Cardiac fibroblast (primary cell): ENCODE results near the gene GPRIN1.
"Not testable (repeated sequence)": the region's sequence is repeated elsewhere in the genome, so short reads cannot be mapped to it uniquely, and the experiment has no call there.

ENCODE experiments used
- DNase-seq, 2 donors: peaks; one replicate each; pipeline versions ENCODE4 v3.0.0 to v3.0.0-alpha.2; 2010; ENCODE audit warnings: low read depth in 2 of 2
- H3K4me3 ChIP-seq, 2 donors: replicated peaks in 1 of 2; 1 replicate in 1 of 2; 2 replicates in 1 of 2; pipeline ENCODE4 v1.5.1; 2011; ENCODE audit warnings: low read depth in 2 of 2, low read length in 2 of 2, mild to moderate bottlenecking in 2 of 2, moderate library complexity in 1 of 2
- TF ChIP-seq, protein P1 (sequence below): IDR thresholded peaks from one replicate; pipeline ENCODE4 v1.5.1; 2011; ENCODE audit warnings: low read depth, mild to moderate bottlenecking, low read length, inconsistent platforms

GPRIN1 gene

DNA sequence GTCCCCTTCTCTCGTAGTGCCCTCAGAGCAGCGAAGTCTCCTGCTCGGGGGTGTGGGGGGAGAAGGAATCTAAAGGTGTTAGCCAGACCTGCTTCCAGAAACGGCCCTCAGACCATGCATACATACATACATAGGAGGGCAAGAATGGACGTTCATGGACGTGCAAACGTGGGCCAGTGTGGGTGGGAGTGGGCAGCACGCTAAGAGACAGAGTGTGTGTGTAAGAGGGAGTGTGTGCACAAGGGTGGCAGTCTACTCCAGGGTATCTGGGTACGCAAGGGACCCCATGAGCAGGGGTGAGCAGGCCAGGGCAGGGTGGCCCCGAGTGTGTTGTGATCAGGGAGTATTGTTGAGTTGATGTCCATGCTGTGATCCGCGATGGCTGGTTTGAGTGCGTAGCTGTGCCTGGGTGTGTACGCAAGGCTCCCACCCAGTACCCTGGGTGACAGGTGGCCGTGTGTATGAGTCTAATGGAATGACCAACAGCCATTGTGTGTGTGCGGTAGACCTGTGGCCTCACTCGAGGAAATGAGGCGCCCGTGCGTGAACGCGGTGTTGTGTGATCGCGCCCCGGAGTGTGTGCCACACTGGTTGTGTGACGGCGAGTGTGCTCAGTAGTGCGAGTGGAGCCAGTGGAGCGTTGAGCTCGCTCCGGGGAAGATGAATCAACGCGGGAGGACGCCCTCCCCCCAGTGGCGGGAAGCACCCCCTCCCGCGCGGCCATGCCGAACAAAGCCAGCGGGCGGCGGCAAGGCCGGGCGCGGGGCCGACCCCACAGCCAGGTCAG is 826 bp downstream of the GPRIN1 start:
- TF ChIP-seq, protein P1, sequence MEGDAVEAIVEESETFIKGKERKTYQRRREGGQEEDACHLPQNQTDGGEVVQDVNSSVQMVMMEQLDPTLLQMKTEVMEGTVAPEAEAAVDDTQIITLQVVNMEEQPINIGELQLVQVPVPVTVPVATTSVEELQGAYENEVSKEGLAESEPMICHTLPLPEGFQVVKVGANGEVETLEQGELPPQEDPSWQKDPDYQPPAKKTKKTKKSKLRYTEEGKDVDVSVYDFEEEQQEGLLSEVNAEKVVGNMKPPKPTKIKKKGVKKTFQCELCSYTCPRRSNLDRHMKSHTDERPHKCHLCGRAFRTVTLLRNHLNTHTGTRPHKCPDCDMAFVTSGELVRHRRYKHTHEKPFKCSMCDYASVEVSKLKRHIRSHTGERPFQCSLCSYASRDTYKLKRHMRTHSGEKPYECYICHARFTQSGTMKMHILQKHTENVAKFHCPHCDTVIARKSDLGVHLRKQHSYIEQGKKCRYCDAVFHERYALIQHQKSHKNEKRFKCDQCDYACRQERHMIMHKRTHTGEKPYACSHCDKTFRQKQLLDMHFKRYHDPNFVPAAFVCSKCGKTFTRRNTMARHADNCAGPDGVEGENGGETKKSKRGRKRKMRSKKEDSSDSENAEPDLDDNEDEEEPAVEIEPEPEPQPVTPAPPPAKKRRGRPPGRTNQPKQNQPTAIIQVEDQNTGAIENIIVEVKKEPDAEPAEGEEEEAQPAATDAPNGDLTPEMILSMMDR, result no peak
- DNase-seq, result no peak
- H3K4me3 ChIP-seq, result peak overlapping the region; percentile 46 to 68

DNA sequence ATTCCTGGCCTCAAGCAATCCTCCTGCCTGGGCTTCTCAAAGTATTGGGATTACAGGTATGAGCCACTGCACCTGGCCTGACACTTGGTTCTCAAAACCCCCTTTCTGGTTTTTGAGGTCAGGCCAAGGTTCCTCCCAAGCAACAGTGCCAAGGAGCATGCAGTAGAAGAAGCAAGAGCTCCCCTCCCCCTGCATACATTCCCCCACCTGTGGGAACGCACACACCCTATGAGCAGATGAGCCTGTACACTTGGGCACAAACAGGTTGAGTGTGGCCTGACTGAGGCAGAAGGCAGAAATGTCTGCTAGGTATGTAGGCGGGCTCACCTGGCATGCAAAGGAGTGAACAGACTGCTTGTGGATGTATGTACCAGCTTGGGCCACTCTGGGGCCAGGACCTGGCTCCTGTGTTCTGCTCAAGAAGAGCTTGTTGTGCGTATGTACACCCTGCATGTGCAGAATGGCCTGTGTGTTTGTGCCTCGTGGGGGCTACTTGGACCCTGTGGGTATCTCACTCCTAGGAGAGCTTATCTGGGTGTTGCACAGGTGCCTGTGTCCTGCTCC is 1.7 kb downstream of the GPRIN1 start:
- H3K4me3 ChIP-seq, result no peak overlapping the region
- no peak for DNase-seq
- TF ChIP-seq, protein P1, result no peak

- TF ChIP-seq, protein P1, result no peak
These were observed 3.1 kb downstream of the GPRIN1 start for GRCh38 chr5:176606875-176607274.

GRCh38 chr5:176606032-176606431 is 3.9 kb downstream of the GPRIN1 start:
- DNase-seq, result no peak
- no peak overlapping the region for H3K4me3 ChIP-seq
- TF ChIP-seq, protein P1, result no peak

More at GRCh38 chr5:176606875-176607274, 3.1 kb downstream of the GPRIN1 start:
- no peak overlapping the region for H3K4me3 ChIP-seq
- DNase-seq, result no peak

DNA sequence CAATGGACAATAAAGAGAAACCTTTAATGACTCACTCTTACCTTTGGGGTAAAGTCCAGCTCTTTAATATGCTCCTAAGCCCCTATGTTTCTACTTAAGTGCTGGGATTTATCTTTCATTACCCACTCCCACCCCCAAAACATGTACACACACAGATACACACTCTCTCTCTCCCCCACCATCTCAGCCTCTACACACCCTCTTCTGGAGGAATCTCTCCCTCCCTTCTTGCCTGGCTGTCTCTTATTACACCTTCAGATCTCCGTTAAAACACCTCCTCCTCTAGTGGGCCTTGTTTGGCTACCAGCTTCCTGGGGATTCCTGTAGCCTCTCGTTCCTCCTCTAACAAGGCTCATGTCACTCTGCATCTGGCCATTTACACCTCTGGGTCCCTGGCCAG is 6.9 kb downstream of the GPRIN1 start:
- TF ChIP-seq, protein P1, result no peak
- DNase-seq, result no peak
- no peak overlapping the region for H3K4me3 ChIP-seq

DNA sequence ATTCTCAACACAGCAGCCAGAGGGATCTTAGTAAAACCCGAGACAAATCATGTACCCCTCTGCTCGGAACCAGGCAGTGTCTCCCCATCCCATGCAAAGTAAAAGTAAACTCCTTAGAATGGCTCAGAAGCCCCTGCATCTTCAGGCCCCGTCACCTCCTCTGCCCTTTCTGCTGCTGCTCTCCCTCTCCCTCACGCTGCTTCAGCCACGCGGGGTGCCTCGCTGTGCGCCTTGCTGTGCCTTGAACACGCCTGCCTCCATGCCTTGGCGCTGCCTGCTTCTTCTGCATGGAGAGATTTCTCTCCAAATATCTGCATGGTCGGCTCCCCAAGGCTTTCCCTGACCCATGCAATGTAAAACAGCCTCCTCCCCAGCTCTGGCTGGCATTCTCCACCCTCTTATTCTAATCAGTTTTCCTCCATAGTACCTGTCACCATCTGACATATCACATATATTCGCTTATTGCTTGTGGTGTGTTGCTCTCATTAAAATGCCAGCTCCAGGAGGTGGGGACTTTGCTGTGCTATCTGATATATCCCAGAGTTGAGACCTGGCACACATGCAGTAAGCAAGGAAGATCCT is 8.0 kb downstream of the GPRIN1 start:
- no peak for DNase-seq
- no peak overlapping the region for H3K4me3 ChIP-seq
- TF ChIP-seq, protein P1, result no peak

DNA sequence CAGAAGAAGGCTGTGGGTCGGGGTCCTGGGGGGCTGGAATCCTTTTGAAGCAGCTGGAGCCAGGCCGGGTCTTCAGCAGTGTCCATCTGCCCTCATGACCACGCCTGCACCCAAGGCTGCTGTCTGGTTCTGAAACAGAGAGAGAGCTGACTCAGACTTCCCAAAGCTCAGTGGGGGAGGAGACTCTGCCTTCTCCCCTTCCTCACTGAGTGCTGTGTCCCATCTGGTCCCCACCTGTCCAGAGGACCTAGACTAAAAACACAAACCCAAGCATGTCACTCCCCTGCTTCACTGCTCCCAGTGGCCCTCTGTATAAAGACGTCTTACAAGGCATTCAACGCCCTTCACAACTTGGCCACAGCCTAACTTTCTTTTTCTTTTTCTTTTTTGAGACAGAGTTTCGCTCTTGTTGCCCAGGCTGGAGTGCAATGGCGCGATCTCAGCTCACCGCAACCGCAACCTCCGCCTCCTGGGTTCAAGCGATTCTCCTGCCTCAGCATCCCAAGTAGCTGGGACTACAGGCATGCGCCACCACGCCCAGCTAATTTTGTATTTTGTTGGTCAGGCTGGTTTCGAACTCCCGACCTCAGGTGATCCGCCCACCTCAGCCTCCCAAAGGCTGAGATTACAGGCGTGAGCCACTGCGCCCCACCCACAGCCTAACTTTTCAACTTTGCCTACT is 10.1 kb downstream of the GPRIN1 start:
- H3K4me3 ChIP-seq, DNase-seq: not testable (repeated sequence)
